HL-60 (cell line): ENCODE measurements around the gene LAMTOR2.

Experiments used
- GABPA ChIP-seq: IDR thresholded peaks from 2 replicates; pipeline ENCODE4 v1.6.1; 2012; ENCODE audit warnings: low read depth
- POLR2AphosphoS5 ChIP-seq: IDR thresholded peaks from 2 replicates; pipeline ENCODE4 v1.6.1; 2012; ENCODE audit warnings: low read depth
- REST ChIP-seq: IDR thresholded peaks from 2 replicates; pipeline ENCODE4 v1.6.1; 2012; ENCODE audit warnings: low read depth; ENCODE audit not compliant: insufficient replicate concordance
- TF ChIP-seq, protein P1 (sequence below): IDR thresholded peaks from one replicate; pipeline ENCODE4 v1.5.1; 2011; ENCODE audit warnings: low read length, control low read depth, inconsistent platforms; ENCODE audit not compliant: insufficient read depth

DNA sequence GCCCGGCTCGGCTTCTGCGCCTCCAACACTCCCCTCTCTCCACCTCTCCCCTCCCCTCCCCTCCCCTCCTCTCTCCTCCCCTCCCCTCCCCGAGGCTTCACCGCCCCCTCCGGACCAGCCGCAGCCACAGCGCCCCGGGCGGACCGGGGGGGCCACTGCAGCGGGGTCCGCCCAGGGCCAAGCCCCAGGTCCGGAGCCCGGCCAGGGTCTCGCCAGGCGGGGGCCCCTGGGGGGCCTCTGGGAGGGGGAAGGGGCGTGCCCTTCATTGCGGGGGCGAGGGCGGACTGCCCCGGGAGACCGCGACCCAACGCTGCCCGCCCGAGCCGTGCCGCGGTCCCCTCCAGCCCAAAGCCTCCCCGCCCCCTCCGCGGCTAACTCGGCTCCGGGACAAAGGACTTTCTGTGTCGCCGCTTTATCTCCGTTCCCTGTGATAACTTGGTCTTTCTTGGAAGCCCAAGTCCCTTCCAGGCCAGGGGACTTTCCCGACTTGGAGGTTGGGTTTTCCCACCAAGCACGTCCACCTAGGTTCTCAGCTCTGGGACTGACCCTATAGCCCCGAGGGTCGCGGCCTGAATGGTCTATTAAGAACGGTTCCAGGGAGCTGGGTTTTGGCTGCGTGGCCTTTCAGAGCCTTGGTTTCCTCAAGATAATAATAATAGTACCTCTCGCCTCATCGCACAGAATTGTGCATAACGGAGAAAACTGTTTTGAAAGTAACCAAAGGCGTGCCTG lies 648 bp upstream of the LAMTOR2 start, which contains the start of gene UBQLN4:
- TF ChIP-seq, protein P1, sequence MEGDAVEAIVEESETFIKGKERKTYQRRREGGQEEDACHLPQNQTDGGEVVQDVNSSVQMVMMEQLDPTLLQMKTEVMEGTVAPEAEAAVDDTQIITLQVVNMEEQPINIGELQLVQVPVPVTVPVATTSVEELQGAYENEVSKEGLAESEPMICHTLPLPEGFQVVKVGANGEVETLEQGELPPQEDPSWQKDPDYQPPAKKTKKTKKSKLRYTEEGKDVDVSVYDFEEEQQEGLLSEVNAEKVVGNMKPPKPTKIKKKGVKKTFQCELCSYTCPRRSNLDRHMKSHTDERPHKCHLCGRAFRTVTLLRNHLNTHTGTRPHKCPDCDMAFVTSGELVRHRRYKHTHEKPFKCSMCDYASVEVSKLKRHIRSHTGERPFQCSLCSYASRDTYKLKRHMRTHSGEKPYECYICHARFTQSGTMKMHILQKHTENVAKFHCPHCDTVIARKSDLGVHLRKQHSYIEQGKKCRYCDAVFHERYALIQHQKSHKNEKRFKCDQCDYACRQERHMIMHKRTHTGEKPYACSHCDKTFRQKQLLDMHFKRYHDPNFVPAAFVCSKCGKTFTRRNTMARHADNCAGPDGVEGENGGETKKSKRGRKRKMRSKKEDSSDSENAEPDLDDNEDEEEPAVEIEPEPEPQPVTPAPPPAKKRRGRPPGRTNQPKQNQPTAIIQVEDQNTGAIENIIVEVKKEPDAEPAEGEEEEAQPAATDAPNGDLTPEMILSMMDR: peak; percentile 15
- TF ChIP-seq POLR2AphosphoS5: no peak
- TF ChIP-seq REST: no peak
- no peak for TF ChIP-seq GABPA
